Fibroblast of skin of scalp (primary cell): ENCODE measurements around the gene MYPOP.
"Not testable (repeated sequence)": the region's sequence is repeated elsewhere in the genome, so short reads cannot be mapped to it uniquely, and the experiment has no call there.

Experiments used
- DNase-seq: peaks from one replicate; pipeline ENCODE4 v3.0.0-alpha.2; 2013

Gene MYPOP

GRCh38 chr19:45882652-45883585, 19.5 kb downstream of the MYPOP start:
- peak; percentile 86 for DNase-seq

DNA sequence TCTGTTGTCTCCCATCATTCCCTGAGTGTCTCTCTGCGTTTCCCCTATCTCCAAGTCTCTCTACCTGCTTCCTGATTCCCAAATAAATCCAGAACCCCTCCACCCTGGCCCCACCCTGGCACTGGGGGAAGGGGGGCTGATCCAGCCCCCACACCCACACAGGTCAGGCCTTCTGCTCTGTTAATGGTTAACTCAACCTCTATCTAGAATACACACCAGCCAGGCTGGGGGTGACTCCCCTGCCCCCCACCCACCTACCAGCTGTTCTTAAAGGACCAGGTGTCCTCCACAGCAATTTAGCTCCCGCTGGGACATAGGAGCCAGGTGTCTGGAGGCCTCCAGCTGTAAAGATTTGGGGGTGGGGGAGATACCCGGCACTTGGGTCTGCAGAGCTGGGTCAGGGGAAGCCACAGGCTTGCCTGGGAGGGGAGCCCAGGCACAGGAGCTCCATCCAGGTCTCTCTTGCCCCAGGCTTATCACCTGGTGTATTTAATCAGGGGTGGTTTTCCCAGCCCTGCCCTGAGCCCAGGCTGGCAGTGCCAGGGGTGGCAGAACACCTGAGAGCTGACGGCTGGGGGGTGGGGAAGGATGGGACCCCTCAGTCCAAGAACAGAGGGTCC, 20.4 kb downstream of the MYPOP start:
- no peak for DNase-seq

GRCh38 chr19:45881082-45881908, 21.1 kb downstream of the MYPOP start:
- DNase-seq, result no peak

- no peak for DNase-seq
Measured at GRCh38 chr19:45879971-45880370, 22.4 kb downstream of the MYPOP start.

DNA sequence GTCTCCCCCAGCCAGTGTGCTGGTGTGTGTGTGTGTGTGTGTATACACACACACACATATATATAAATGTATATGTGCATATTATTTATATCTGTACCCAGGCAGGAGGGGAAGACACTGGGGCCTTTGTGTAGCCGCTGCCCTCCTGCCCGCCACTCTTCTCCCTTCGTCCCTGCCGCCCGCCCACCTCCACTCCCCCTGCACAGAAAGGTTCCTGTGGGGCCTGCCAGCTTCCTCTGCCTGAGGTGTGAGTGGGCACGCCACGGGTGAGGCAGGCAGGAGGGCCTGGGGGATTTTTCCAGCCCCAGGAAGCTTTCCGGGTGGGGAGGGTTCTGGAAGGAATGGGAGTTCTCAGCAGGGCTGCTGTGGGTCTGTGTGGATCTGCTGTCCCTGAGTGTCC, 23.4 kb downstream of the MYPOP start:
- DNase-seq, result no peak

DNA sequence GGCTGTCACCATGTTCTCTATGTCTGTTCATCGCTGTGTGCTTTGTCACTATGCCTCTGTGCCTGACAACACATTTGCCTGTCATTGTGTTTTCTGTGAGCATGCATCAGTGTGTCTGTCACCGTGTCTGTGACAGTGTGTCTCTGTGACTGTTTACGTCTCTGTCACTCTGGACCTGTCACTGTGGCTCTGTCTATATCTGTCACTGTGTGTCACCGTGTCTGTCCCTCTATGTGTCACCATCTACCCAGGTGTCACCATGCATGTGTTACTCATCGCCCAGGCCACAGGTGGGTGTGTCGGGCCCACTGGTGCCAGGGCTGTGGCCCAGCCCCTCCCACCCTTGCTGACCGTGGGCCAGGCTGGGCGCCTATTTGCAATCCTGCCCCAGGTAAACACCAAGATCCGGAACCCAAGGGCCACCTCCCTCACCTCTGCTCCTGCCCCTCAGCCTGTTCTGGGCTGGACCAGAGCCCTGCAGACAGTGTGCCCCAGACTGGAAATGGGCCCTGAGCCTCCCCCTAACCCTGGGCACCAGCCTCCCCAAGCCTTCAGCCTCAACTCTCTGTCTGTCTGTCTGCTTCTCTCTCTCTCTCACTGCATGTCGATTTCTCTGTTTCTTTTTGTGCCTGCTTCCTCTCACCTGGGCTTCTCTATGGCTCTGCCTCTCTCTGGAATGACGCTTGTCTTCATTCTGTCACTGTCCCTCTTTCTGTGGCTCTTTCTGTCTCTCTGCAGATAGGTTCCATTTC, 24.2 kb downstream of the MYPOP start:
- no peak for DNase-seq

GRCh38 chr19:45876411-45877197, 25.8 kb downstream of the MYPOP start:
- peak; percentile 75 for DNase-seq

- DNase-seq, result no peak
Measured at GRCh38 chr19:45876161-45876410, 26.3 kb downstream of the MYPOP start.

- DNase-seq, result no peak
Measured at GRCh38 chr19:45874620-45874966, 27.8 kb downstream of the MYPOP start.

- no peak for DNase-seq
Measured at GRCh38 chr19:45873219-45873772, 29.1 kb downstream of the MYPOP start.

DNA sequence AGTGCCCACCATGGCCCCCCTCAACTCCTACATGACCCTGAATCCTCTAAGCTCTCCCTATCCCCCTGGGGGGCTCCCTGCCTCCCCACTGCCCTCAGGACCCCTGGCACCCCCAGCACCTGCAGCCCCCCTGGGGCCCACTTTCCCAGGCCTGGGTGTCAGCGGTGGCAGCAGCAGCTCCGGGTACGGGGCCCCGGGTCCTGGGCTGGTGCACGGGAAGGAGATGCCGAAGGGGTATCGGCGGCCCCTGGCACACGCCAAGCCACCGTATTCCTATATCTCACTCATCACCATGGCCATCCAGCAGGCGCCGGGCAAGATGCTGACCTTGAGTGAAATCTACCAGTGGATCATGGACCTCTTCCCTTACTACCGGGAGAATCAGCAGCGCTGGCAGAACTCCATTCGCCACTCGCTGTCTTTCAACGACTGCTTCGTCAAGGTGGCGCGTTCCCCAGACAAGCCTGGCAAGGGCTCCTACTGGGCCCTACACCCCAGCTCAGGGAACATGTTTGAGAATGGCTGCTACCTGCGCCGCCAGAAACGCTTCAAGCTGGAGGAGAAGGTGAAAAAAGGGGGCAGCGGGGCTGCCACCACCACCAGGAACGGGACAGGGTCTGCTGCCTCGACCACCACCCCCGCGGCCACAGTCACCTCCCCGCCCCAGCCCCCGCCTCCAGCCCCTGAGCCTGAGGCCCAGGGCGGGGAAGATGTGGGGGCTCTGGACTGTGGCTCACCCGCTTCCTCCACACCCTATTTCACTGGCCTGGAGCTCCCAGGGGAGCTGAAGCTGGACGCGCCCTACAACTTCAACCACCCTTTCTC, 30.1 kb downstream of the MYPOP start:
- DNase-seq, result no peak

- no peak for DNase-seq
Measured at GRCh38 chr19:45870798-45871197, 31.6 kb downstream of the MYPOP start.

- DNase-seq, result not testable (repeated sequence)
Measured at GRCh38 chr19:45867241-45867640, 35.2 kb downstream of the MYPOP start.

GRCh38 chr19:45866400-45867176, 35.8 kb downstream of the MYPOP start:
- DNase-seq, result no peak

GRCh38 chr19:45865269-45865948, 37.0 kb downstream of the MYPOP start:
- DNase-seq, result no peak

- DNase-seq, result no peak
Measured at GRCh38 chr19:45864629-45865082, 37.8 kb downstream of the MYPOP start.

- peak; percentile 55 for DNase-seq
Measured at GRCh38 chr19:45863840-45864628, 38.4 kb downstream of the MYPOP start, which contains the start of gene FOXA3. TSS of gene FOXA3 (plus strand) at chr19:45864326. CDS start at chr19:45864457, 131 bp downstream.

GRCh38 chr19:45863335-45863839, 39.0 kb downstream of the MYPOP start:
- no peak for DNase-seq
